Tibial artery (tissue), 4 donors: ENCODE measurements around the gene UBD.

Experiments
- DNase-seq, 2 donors: peaks; one replicate each; pipeline ENCODE4 v3.0.0-alpha.2; 2019
- H3K27ac ChIP-seq, 2 donors: fragments of 200-600 bp; sonication (generic) in 1 of 2; 1 replicate in 1 of 2; 2 replicates in 1 of 2; pipeline ENCODE4 v1.5.1; 2018 to 2019; ENCODE audit warnings: mild to moderate bottlenecking in 1 of 2
- H3K27me3 ChIP-seq, 2 donors: fragments of 200-600 bp; sonication (generic) in 1 of 2; one replicate each; pipeline versions ENCODE4 v1.5.1 to v1.6.0; 2016 to 2019
- H3K36me3 ChIP-seq, 3 donors: fragments of 200-600 bp; sonication (generic) in 2 of 3; one replicate each; pipeline ENCODE4 v1.5.1; 2016 to 2019; ENCODE audit warnings: mild to moderate bottlenecking in 2 of 3
- H3K4me1 ChIP-seq, 4 donors: fragments of 200-600 bp; sonication (generic) in 2 of 4; 1 replicate in 3 of 4; 2 replicates in 1 of 4; pipeline ENCODE4 v1.5.1; 2016 to 2019
- H3K4me3 ChIP-seq, 2 donors: fragments of 200-600 bp; sonication (generic) in 1 of 2; 1 replicate in 1 of 2; 2 replicates in 1 of 2; pipeline ENCODE4 v1.5.1; 2018 to 2019; ENCODE audit warnings: mild to moderate bottlenecking in 2 of 2
- H3K9me3 ChIP-seq, 3 donors: fragments of 200-600 bp; sonication (generic) in 1 of 3; one replicate each; pipeline ENCODE4 v1.5.1; 2016 to 2019
- CTCF ChIP-seq, 2 experiments: fragments of 200-600 bp in 1 of 2; fragments of 450-650 bp in 1 of 2; IDR thresholded peaks; one replicate each; pipeline ENCODE4 v1.5.1; 2017 to 2019; ENCODE audit warnings: antibody characterized with exemption in 2 of 2, mild to moderate bottlenecking in 1 of 2, moderate library complexity in 1 of 2
- intact Hi-C: fragments of 100-400 bp; cut with DNase I; formaldehyde crosslinking; loops from one replicate; pipeline ENCODE4 v1.15.0; 2023; ENCODE audit warnings: low total_unique reads

The UBD gene

DNA sequence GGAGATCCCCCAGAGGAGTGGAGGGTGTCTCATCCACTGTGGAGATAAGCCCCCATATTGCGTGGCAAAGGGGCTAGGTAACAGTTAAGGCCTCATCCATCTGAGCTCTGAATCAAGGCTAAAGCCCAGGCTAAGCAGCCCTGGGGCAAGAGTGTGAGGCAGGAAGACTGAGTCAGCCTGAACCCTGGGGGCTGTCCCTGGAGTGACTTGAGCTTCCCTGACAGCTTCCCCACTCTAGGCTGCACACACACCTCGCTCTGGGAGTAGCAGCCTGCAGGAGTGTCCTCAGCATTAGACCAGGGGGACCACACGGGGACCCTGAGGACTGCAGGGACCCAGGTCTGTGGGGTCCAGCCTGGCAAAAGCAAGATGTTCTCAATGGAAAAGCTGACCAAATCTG, 27.9 kb downstream of the UBD start:
- no peaks in the 10 kb centered on the region for H3K4me1 ChIP-seq
- H3K36me3 ChIP-seq, result no peaks in the 10 kb centered on the region
- no peak overlapping the region for H3K4me3 ChIP-seq
- H3K27ac ChIP-seq, result no peak overlapping the region
- H3K27me3 ChIP-seq, result peaks cover 0 to 14% of the 10 kb centered on the region in 2 donors
- no peak for DNase-seq
- intact Hi-C loops, result no loop called here
- TF ChIP-seq CTCF (IDR thresholded peaks at IDR 0.05), result no peak
- H3K9me3 ChIP-seq, result no peaks in the 10 kb centered on the region

- H3K36me3 ChIP-seq, result no peaks in the 10 kb centered on the region
- H3K9me3 ChIP-seq, result no peaks in the 10 kb centered on the region
- no peak for TF ChIP-seq CTCF (IDR thresholded peaks at IDR 0.05)
- peaks cover 0 to 17% of the 10 kb centered on the region in 2 donors for H3K27me3 ChIP-seq
- no peak overlapping the region for H3K4me3 ChIP-seq
- intact Hi-C loops, result no loop called here
- no peaks in the 10 kb centered on the region for H3K4me1 ChIP-seq
- H3K27ac ChIP-seq, result no peak overlapping the region
- no peak for DNase-seq
Measured at GRCh38 chr6:29530671-29531310, 28.7 kb downstream of the UBD start.

GRCh38 chr6:29529956-29530355, 29.6 kb downstream of the UBD start:
- no peak for DNase-seq
- Histone ChIP-seq H3K4me1 (no peaks in the 10 kb centered on the region), H3K4me3 (no peak overlapping the region), H3K36me3 (no peaks in the 10 kb centered on the region), H3K9me3 (no peaks in the 10 kb centered on the region), H3K27ac (no peak overlapping the region), H3K27me3 (peaks cover 0 to 17% of the 10 kb centered on the region in 2 donors)
- TF ChIP-seq CTCF (IDR thresholded peaks at IDR 0.05), result no peak
- intact Hi-C loops, result no loop called here

DNA sequence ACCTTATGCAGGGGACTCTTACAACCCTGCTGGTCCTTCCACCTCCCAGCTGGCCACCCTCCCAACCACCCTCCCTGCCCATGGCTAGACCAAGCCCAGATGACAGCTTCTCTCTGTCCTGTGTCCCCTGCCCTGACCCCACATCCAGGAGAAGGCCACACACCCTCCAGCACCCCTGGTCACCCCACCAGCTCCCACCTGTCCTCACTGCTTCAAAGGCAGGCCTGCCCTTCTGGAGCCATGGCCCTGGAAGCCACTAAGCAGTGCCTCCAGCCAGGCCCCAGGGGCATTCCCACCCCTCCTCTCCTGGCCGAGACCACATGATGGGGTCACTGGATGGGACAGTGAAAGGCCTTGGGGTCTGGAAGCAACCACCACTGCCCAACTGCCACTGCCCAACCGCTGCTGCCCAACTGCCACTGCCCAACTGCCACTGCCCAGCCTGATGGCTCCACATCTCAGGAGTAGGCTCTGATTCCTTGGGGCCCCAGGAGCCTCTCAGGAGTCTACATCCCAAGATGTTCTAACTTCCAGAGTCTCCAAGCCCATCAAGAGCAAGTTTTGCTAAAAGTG, 30.5 kb downstream of the UBD start:
- H3K27me3 ChIP-seq, result peaks cover 0 to 17% of the 10 kb centered on the region in 2 donors
- no peaks in the 10 kb centered on the region for H3K36me3 ChIP-seq
- H3K9me3 ChIP-seq, result no peaks in the 10 kb centered on the region
- TF ChIP-seq CTCF (IDR thresholded peaks at IDR 0.05), result no peak
- H3K4me3 ChIP-seq, result no peak overlapping the region
- H3K27ac ChIP-seq, result no peak overlapping the region
- DNase-seq, result no peak
- H3K4me1 ChIP-seq, result no peaks in the 10 kb centered on the region
- intact Hi-C loops, result no loop called here

GRCh38 chr6:29528300-29528931, 31.1 kb downstream of the UBD start:
- Histone ChIP-seq H3K4me1 (no peaks in the 10 kb centered on the region), H3K4me3 (no peak overlapping the region), H3K9me3 (no peaks in the 10 kb centered on the region), H3K27me3 (peaks cover 0 to 12% of the 10 kb centered on the region in 2 donors), H3K36me3 (no peaks in the 10 kb centered on the region), H3K27ac (no peak overlapping the region)
- intact Hi-C loops, result no loop called here
- DNase-seq, result no peak
- no peak for TF ChIP-seq CTCF (IDR thresholded peaks at IDR 0.05)
